HEK293 (cell line): ENCODE measurements around the gene RACGAP1.

Experiments used
- GFI1B ChIP-seq: fragments of 450-650 bp; formaldehyde crosslinking; IDR thresholded peaks from 2 replicates; pipeline ENCODE4 v1.5.1; 2016; ENCODE audit warnings: missing biosample characterization, missing genetic modification characterization
- PBX3 ChIP-seq: sonication (generic); formaldehyde crosslinking; IDR thresholded peaks from 2 replicates; pipeline ENCODE4 v1.8.1; 2022; ENCODE audit warnings: mild to moderate bottlenecking, moderate library complexity, missing genetic modification reagents
- TCF7L2 ChIP-seq: IDR thresholded peaks from 2 replicates; pipeline ENCODE4 v1.6.1; 2011; ENCODE audit warnings: low read depth, mild to moderate bottlenecking, inconsistent platforms, low read length, moderate library complexity, borderline replicate concordance
- YY1 ChIP-seq: fragments of 450-650 bp; formaldehyde crosslinking; IDR thresholded peaks from 2 replicates; pipeline ENCODE4 v1.5.1; 2018; ENCODE audit warnings: missing biosample characterization, missing genetic modification characterization
- ZNF335 ChIP-seq: fragments of 450-650 bp; formaldehyde crosslinking; conservative IDR thresholded peaks from 2 replicates; pipeline ENCODE4 v1.5.1; 2016; ENCODE audit warnings: missing biosample characterization, missing genetic modification characterization
- ZNF768 ChIP-seq: fragments of 450-650 bp; formaldehyde crosslinking; IDR thresholded peaks from 2 replicates; pipeline ENCODE4 v1.5.1; 2018; ENCODE audit warnings: missing biosample characterization, mild to moderate bottlenecking, missing genetic modification characterization
- TF ChIP-seq, protein P1 (sequence below): fragments of 450-650 bp; formaldehyde crosslinking; IDR thresholded peaks from 2 replicates; pipeline ENCODE4 v1.5.1; 2016; ENCODE audit warnings: missing biosample characterization, missing genetic modification characterization

DNA sequence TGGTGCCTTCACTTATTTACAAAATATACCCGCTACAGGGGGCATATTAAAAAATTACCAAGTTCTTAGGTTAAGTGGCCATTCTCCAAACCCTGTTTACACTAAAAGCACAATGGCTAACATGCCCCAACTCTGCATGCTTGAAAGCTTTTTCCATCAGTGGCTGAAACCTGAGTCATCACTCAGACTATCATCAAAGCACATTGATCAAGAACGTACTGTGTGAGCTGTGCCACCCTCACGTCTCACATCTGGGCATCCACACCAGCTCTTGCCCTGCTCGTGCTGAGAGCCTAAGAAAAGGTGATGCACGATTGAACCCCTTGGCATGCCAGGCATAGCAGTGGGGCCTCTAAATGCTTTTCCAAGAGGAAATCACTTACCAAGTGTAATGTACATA is 39.3 kb downstream of the RACGAP1 start:
- TF ChIP-seq GFI1B (tag by site-specific recombination): no peak
- TF ChIP-seq YY1 (tag by site-specific recombination): no peak
- TF ChIP-seq, protein P1, sequence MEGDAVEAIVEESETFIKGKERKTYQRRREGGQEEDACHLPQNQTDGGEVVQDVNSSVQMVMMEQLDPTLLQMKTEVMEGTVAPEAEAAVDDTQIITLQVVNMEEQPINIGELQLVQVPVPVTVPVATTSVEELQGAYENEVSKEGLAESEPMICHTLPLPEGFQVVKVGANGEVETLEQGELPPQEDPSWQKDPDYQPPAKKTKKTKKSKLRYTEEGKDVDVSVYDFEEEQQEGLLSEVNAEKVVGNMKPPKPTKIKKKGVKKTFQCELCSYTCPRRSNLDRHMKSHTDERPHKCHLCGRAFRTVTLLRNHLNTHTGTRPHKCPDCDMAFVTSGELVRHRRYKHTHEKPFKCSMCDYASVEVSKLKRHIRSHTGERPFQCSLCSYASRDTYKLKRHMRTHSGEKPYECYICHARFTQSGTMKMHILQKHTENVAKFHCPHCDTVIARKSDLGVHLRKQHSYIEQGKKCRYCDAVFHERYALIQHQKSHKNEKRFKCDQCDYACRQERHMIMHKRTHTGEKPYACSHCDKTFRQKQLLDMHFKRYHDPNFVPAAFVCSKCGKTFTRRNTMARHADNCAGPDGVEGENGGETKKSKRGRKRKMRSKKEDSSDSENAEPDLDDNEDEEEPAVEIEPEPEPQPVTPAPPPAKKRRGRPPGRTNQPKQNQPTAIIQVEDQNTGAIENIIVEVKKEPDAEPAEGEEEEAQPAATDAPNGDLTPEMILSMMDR (tag by site-specific recombination): no peak
- no peak for TF ChIP-seq TCF7L2
- no peak for TF ChIP-seq ZNF335 (tag by site-specific recombination)
- no peak for TF ChIP-seq PBX3 (CRISPR knock-in tag)
- TF ChIP-seq ZNF768 (tag by site-specific recombination): no peak
